Measurements from ENCODE around the gene CMPK1.
"Not testable (repeated sequence)": the region's sequence is repeated elsewhere in the genome, so short reads cannot be mapped to it uniquely, and the experiment has no call there.

CMPK1 gene

GRCh38 chr1:47338249-47339077 is 4.9 kb downstream of the CMPK1 start:
- DNase-seq, result no peak

- no peak for DNase-seq
These were observed 6.6 kb downstream of the CMPK1 start for GRCh38 chr1:47340227-47340626.

GRCh38 chr1:47346979-47347378 is 13.4 kb downstream of the CMPK1 start:
- DNase-seq, result not testable (repeated sequence)

GRCh38 chr1:47347735-47348134 is 14.1 kb downstream of the CMPK1 start:
- no peak for DNase-seq

GRCh38 chr1:47348246-47348645 is 14.7 kb downstream of the CMPK1 start:
- no peak for DNase-seq

GRCh38 chr1:47351305-47351704 is 17.7 kb downstream of the CMPK1 start:
- no peak for DNase-seq

- DNase-seq, result no peak
These were observed 27.8 kb downstream of the CMPK1 start for GRCh38 chr1:47361380-47361779.

GRCh38 chr1:47362828-47363227 is 29.2 kb downstream of the CMPK1 start:
- no peak for DNase-seq

GRCh38 chr1:47367651-47368050 is 34.1 kb downstream of the CMPK1 start:
- DNase-seq, result no peak

- DNase-seq, result no peak
These were observed 37.5 kb downstream of the CMPK1 start for GRCh38 chr1:47371016-47371517.

GRCh38 chr1:47374501-47374900 is 40.9 kb downstream of the CMPK1 start:
- no peak for DNase-seq

GRCh38 chr1:47378147-47378546 is 44.6 kb downstream of the CMPK1 start:
- no peak for DNase-seq

GRCh38 chr1:47380699-47381098 is 47.1 kb downstream of the CMPK1 start:
- no peak for DNase-seq

- no peak for DNase-seq
These were observed 48.9 kb downstream of the CMPK1 start for GRCh38 chr1:47382399-47382983.

- no peak for DNase-seq
These were observed 50.5 kb downstream of the CMPK1 start for GRCh38 chr1:47384083-47384482.

- no peak for DNase-seq
These were observed 51.4 kb downstream of the CMPK1 start for GRCh38 chr1:47385020-47385419.

- DNase-seq, result no peak
These were observed 52.7 kb downstream of the CMPK1 start for GRCh38 chr1:47386268-47386667.

GRCh38 chr1:47388030-47388890 is 54.7 kb downstream of the CMPK1 start:
- no peak for DNase-seq

- DNase-seq, result peak; percentile 13 to 15
These were observed 55.3 kb downstream of the CMPK1 start for GRCh38 chr1:47388891-47389238.

GRCh38 chr1:47389731-47390130 is 56.1 kb downstream of the CMPK1 start:
- DNase-seq, result no peak

- no peak for DNase-seq
These were observed 57.3 kb downstream of the CMPK1 start for GRCh38 chr1:47390843-47391242.

GRCh38 chr1:47393141-47393540 is 59.6 kb downstream of the CMPK1 start:
- no peak for DNase-seq

GRCh38 chr1:47395433-47395832 is 61.8 kb downstream of the CMPK1 start:
- no peak for DNase-seq
